ENCODE measurements around the gene MACROD2.

Gene MACROD2

DNA sequence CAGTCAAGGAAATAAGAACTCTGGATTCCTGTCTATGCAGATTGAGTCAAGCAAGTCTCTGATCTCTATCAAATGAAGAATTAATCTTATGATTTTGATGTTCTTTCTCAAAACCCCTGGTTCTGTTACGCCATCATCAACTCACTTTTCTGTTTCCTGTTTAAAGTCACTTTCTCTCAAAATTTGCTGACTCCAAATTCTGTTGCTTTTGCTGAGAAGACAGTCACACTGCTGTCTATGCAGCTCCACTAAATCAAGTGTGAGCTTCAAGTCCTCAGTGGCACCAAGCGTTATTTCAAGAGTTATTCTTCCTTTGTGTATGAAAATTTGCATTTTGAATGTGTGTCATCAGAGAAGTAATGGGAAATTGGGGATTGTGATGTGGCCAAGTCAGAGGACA is 1914.7 kb downstream of the MACROD2 start:
- DNase-seq (ENCODE audit: low spot score) = no peak

DNA sequence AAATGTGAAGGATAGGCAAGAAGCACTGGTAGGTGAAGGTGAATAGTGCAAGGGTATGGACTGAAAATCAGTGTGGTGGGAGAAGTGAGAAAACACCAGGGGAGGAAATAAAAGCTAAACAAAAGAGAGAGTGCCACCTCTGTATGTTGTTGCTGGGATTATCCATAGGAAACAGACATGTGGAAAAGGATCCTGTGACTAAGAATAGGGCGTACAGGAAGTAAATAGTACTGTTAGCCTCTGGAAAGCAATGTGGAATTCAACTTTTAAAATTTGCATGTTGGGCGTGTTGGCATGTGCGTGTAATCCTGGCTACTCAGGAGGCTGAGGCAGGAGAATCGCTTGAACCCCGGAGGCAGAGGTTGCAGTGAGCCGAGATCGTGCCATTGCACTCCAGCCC is 1916.3 kb downstream of the MACROD2 start:
- DNase-seq (ENCODE audit: low spot score) = no peak

DNA sequence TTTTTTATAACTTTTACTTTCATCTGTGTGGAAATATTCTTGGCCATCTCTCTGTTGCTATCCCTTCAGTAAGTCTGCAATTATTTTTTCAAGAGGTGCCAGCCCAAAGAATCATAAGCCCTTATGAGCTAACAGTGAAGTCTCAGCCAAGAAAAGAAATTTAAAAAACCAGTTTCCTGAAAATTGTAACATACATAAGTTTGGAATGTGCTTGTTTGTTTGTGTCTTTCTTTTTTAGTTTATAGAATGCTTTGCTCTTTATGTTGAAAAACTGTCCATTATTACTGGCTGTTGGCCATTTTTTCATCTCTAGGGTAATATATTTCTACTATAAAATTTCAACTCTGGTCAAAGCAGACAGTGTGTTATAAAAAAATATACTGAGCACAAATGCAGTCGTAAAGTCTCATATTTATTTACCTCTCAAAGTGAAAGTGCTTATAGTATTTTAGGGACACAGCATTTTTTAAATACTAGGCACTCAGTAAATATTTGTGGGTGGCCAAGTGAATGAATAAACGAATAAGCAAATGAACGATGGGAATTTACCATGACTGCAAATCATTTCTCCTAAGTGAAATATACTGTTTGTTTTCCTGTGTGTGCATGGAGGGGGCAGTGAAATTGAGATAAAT is 1918.2 kb downstream of the MACROD2 start:
- DNase-seq (ENCODE audit: low spot score) = no peak

DNA sequence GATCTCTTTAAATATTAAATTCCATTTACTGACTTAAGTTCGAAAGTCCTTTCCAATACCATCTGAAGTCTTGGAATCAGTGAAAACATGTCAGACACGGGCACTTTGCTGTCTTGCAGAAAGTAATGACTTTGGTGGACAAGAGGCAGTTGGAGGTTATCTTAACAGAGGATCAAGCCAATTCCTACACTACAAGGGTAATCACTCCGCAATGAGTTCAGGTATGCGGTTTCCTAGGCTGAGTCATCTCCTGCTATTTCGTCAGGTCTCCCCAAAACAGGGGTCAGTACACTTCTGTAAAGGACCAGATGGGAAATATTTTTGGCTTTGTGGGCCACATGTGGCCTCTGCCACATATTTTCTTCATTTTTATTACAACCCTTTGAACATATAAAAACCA is 1921.3 kb downstream of the MACROD2 start:
- DNase-seq (ENCODE audit: low spot score) = peak; percentile 11

DNA sequence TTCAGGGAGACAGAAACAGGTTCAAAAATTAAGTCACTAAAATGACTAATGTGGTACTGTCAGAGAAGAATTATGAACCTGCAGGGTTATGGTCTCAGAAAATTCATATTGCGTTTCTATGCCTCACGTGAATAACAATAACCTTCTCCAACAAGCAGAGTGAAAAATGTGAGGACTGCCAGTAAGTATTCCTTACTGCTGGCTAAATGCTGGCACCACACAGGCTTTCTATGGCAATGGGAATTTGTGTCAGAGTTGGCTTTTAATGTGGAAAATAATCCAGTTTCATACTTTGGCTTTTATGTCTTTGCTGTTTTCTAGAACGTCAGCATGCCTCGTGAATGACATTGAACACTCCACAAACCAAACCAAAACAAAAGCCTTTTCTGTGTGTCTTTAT is 1922.0 kb downstream of the MACROD2 start:
- DNase-seq (ENCODE audit: low spot score) = no peak

DNA sequence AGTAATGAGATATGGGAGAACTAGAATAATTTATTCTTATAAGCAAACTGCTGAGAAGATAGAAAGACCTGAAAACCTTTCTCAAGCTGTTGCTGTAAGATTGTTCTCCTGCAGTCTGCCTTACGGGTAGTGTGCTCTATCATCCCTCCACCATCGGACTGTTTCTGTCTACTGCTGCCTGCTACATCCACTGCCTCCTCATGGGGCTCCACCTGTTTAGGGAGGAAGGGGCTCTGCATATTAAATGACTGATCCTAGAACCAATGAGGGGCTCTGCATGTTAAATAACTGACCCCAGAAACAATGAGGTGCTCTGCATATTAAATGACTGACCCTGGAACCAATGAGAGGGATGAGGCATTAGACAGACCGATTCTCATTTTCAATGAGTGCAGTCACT is 1923.3 kb downstream of the MACROD2 start:
- DNase-seq (ENCODE audit: low spot score) = peak; percentile 21

DNA sequence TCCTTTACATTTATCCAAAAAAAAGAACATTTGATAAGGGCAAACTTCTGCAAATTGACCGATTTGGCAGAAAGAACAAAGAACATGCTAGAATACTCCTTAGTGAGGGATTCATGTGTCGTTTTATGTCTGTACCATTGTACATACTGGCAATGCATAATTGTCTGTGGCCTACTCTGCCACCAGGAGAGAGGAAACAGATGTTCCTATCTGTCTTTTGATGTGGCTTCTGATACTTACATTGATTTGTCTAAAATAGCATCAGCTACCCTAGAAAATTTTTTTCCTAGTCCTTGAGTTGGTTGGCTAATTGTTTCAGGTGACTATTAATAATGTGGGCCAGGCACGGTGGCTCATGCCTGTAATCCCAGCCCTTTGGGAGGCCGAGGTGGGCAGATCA is 1923.8 kb downstream of the MACROD2 start:
- DNase-seq (ENCODE audit: low spot score) = no peak

DNA sequence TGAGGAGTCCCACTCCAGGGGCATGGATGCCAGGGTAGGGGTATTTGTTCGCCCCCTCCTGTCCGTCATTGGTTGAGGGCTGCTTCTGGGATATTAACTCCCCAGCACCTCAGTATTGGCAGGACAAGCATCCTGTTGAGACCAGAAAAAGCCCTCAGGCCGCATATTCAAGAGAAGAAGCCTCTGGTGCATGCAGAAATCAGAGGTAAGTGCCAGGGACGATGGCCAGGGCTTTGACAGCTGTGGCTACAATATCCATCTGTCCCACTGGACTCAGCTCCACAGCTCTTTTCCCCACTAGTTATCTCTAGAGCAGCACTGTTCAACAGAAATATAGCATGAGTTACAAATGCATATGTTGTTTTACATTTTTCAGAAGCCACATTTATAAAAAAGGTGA is 1926.6 kb downstream of the MACROD2 start:
- DNase-seq (ENCODE audit: low spot score) = no peak

DNA sequence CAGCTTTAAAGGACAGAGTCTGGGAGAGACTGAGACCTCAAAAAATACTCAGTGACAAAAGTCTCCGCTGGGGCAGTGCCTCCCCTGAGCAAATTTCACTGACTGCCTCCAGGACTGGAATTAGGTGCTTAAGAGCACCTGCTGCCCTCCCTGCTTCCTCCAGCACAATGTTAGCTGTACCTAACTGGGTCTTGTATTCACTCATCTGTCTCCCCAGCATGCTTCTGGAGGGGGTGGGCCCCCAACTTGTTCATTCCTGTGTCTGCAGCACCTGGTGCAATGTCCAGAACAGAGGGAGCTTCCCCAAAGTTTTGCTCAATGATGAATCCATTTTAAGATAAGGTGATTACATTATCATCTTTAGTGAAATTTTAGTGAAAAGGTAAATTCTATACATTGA is 1927.2 kb downstream of the MACROD2 start:
- no peak for DNase-seq (ENCODE audit: low spot score)

DNA sequence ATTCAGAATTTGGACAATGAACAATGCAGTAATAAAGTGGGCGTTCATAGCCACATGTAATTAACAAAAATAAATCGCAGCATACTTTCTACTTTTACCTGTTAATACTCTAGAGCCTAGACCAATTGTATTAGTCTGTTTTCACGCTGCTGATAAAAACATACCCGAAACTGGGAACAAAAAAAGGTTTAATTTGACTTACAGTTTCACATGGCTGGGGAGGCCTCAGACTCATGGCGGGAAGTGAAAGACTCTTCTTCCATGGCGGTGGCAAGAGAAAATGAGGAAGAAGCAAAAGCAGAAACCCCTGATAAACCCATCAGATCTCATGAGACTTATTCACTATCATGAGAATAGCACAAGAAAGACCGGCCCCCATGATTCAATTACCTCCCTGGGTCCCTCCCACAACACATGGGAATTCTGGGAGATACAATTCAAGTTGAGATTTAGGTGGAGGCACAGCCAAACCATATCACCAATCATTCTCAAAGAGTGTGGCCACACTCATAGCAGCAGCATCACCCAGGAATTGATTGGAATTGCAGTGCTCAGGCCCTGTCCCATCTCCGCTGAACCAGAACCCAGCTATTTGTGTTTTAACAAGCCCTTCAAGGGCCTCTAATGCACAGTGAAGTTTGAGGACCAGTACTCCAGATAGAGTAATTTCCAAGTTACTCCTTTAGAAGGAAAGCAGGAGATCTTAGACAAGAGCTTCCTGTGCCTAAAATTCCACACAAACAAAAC is 1927.9 kb downstream of the MACROD2 start:
- no peak for DNase-seq (ENCODE audit: low spot score)

DNA sequence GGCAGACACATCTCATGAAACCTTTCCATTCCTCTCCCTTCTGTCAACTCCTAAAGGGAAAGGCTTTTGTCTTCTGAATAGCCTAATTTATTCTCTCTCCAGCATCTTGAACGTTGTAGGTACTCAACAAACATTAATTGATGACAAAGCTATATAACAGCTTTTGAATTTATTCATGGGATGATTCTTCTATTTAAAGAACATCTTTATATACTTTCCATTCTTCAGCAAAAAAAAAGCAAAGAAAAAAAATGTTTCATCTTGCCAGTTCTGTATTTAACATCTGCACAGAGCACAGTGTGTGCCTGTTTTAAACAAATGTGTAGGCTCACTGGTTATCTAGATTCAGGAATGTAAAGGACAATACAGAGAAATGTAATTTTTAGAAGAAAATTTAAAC is 1929.2 kb downstream of the MACROD2 start:
- no peak for DNase-seq (ENCODE audit: low spot score)

DNA sequence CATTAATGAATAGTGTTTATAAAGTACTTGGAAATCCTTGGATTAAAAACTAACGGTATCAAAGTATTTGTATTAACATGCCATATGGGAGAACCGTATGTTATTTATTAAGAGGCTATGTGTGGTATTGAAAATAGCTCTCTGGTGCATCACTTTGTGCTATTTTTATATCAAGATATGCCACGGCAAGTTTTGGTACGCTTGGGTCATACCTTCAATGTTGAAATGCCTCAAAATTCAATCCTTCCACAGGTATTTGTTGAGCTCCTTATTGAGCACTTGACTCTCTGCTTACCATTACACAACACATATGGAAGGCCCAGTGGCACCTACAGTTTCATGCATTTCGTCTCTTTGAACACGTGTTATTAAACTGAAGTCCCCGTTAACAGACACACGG is 1930.1 kb downstream of the MACROD2 start:
- DNase-seq (ENCODE audit: low spot score) = no peak

DNA sequence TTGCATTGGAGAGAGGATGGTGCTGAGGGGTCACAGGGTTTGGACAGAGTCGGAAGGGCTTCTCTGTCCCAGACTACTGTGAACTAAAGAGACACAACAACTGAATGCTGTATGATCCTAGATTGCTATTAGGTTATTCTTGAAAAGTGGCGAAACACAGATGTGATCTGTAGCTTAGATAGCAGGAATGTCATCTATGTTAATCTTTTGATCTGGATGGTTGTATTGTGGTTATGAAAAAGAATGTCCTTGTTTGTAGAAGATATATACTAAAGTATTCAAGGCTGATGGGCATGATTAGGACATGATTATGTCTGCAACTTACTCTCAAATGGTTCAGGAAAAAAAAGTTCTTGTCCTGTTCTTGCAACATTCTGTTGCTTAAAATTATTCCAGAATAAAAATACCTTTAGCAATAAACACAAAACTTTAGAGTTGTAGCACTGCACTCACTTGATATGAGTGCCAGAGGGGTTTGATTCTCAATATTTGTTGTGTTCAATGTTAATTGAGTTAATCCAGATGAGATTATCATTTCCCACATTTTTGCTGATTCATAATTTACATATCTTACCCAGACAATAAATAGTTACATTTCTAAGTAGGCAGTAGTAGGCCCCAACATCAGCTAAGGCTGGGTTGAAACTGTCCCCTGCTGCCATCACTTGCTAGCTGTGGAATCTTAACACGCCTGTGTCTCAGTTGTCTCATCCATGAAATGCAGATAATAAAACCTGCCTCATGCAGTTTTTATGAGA is 1932.8 kb downstream of the MACROD2 start:
- DNase-seq (ENCODE audit: low spot score) = no peak

DNA sequence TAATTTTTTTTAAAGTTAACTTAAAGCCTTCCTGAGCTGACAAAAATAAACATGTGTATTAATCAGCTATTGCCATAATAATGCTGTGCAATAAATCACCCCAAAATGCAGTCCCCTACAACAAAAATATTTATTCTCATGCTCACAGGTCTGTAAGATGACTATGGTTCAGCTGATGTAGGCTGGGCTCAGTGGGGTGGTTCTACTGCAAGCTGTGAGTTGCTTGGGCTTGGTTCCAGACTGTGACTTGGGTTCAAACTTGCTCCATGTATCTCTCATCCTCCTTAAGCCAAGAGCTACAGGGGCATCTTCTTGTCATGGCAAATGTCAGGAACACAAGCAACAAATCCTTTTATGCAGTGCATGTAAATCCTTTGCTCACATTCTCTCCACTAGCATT is 1933.6 kb downstream of the MACROD2 start:
- DNase-seq (ENCODE audit: low spot score) = no peak

DNA sequence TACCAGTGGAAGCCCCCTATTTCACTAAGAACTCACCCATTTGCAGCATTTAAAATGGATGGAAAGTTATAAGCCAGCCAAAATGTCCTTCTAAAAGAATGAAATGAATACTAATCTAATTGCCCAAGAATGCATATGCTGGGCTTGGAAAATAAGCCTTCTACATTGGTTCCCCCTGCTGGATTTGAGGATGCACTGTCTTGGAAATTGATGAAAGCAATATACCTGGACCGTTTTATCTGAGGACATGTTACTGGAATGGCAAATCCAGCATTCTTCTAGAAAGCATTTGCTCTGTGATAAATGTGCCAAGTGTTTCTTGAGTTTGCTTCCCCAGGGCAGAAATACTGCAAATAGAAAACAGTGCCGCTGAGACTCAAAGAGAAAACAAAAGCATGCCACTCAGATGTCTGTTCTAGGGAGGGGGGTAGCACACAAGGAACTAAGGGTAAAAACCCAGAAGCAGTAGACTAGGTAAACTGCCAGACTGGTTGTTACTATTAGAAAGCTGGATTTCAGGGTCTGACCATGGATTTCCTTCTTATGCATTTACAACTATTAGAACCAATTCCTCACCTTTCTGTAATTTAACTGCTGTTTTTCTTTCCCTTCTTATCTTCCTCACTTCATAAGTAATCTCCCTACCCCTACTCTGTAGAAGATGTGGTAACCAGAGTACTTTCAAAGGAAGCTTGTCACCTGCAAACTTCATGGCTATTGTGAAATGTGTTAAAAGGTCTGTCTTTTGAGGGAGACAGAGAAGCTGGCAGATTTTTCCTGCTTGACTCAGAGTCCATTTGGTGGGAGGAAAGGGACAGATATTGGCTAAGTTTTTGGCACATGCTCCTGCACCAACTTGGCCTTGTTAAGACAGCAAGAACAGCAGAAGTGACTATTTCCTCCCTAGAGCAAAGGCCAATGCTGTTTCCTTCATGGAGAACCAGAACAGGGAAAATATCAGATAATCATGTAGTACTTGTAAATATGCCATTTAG is 1935.3 kb downstream of the MACROD2 start:
- peak; percentile 29 for DNase-seq (ENCODE audit: low spot score)

DNA sequence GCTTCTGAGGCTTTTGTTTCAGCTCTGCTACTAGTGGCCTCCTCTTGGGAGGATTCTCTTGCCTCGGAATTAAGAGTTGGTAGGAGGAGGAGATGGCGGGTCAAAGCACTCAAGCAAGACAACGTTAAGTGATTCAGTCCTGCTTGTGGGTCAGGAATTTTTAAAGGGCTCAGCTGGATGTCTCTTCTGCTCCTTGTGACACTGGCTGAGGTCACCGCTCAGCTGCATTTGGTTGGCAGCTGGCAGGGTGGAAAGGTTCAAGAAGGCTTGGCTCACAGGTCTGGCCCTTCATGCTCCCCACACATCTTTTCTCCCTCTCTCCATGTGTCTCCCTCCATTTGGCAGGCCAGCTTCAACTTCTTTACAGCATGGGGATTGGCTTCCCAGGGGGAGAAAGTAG is 1936.6 kb downstream of the MACROD2 start:
- DNase-seq (ENCODE audit: low spot score) = no peak

DNA sequence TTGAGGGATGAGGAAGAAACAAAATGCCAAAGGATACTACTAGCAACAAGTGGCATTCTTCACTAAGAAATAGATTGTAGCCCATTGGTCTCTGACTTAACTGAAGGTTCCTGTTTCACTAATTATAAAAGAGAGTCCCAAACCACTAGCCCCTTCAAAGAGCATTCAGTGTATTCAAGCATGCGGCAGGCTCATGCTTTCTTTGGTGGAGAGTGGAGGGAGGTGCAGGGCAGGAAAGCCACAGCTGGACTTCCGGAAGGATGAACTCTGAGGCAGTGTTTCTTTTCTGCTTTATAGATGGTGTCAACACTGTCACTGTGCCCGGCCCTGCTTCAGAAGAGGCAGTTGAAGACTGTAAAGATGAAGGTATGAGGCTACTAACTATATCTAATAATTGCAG is 1941.9 kb downstream of the MACROD2 start:
- DNase-seq (ENCODE audit: low spot score) = no peak

DNA sequence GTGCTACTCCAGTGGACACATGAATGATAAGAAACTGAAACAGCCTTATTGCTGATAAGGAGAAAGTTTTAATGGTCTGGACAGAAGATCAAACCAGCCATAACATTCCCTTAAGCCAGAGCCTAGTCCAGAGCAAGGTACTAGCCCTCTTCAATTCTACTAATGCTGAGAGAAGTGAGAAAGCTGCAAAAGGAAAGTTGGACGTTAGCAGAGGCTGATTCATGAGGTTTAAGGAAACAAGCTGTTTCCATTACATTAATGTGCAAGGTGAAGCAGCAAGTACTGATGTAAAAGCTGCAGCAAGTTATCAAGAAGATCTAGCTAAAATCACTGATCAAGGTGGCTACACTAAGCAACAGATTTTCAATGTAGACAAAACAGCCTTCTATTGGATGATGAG is 1943.5 kb downstream of the MACROD2 start:
- DNase-seq (ENCODE audit: low spot score) = no peak

DNA sequence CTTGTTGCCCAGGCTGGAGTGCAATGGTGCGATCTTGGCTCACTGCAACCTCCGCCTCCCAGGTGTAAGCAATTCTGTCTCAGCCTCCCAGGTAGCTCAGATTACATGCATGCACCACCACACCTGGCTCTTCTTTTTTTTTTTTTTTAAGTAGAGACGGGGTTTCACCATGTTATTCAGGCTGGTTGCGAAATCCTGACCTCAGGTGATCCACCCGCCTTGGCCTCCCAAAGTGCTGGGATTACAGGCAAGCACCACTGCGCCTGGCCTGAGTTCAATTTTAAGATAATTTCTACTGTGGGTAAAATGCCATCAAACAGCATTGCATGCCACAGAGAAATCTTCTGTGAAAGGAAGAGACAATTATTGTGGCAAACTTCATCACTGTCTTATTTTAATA is 1944.8 kb downstream of the MACROD2 start:
- no peak for DNase-seq (ENCODE audit: low spot score)

DNA sequence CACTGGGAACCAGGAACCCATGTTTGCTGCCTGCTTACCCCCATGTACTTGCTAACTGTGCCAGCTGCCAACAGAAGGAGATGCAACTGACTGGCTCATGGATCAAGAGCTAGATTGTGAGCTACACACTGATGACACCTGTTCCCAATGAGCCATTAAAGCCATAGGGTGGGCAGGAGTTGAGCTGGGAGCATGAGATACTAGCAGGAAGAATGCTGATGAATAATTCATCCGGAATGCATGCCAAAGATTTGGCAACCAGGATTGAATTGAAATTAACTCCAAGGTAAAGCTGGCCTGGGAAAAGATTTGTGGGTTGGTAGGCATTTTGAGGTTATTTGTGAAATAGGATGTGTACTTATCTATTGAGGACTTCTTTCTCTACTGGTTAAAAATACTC is 1946.8 kb downstream of the MACROD2 start:
- DNase-seq (ENCODE audit: low spot score) = no peak

DNA sequence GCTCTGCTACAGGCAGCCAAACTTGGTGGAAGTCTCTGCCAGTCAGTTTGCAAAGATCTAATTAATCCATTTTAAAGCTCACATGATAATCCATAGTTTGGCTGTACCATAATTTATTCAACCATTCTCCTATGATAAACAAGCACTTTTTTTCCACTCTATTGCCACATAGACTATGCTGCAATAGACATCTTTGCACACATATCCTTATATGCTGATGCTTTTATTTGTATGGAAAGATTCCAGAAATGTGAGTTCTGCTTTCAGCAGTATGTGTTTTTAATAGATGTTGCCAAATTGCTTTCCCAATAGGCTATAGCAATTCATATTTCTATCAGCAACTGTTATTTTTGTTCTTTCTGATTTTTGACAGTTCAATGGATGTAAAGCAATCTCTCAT is 1950.0 kb downstream of the MACROD2 start:
- no peak for DNase-seq (ENCODE audit: low spot score)

DNA sequence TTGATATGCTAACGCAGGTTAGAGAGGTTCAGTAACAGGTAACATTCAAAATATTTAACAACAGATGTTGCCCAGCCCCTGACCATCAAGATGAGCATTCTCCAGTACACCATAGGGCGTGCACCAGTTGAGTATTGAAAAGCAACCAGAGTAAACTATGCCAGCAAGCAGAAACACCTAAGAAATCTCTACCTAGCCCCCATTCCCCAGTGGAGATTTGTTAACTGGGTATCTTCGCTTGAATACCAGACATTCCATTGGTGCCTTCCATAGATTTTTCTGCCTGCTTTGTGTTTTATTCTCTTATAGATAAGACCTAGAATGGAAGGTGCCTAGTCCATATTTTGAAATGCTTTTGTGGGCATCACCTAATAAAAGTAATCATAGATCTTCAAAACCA is 1954.1 kb downstream of the MACROD2 start:
- no peak for DNase-seq (ENCODE audit: low spot score)
